GM21619 (cell line): ENCODE data around the gene CNTNAP2.

Experiments used
- ATAC-seq: cut with Tn5 transposase; IDR thresholded peaks from one replicate; pipeline ENCODE4 v1.9.1; 2021; ENCODE audit not compliant: unreplicated experiment

Gene CNTNAP2

DNA sequence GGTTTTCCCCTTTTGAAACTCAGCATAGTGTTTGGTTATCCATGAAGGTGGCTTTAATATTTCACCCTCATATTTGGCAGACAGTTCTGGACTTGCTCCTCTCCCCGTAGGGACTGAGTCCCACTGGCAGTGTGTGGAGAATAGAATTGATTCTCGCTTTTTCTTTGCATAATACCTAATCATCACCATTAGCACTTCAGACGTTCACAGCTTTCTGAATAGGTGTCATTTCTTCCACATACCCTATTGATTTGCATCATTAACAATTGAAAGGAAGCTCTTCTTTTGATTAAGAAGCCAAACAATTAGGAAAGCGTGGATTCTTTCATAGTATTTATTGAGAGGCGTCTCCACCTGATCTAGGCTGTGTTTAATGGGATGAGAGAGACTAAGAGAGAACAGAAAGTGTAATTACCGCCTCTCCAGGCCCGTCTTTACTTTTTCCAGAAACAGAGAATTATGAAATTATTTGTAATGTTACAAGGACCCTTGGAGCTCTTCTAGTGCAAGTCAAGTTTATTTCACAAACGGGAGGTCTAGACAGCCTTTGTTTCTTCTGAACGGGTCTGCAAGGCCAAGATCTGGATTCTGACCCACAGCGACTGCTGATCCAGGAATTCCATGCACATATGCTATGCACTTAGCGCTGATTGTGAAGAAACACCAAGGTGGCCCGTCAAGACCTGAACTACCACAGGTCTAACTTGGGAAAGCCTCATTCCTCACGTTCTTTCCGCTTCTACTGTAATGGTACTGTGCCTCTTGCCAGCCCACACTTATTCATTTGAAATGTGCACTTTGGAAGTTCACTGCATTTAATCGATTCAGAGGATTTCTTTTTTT is 2224.1 kb downstream of the CNTNAP2 start:
- no peak for ATAC-seq

DNA sequence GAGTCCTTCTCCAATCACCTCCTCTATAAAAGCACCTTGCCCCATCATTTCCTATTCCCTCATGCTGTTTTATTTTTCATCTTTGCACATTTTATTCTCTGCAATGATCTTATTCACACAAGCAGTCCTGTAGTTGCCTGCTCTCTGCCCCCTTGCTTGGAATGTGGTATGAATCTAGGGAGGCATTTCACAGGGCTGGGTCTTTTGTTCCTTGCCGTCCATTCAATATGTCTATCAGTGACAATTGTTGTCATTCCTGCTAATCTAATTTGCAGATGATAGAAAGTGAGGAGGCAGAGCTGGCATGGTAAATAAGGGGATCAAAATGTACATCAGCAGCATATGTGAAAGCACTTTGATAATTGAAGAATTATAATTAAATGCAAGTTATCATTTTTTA is 2227.8 kb downstream of the CNTNAP2 start:
- ATAC-seq: no peak

DNA sequence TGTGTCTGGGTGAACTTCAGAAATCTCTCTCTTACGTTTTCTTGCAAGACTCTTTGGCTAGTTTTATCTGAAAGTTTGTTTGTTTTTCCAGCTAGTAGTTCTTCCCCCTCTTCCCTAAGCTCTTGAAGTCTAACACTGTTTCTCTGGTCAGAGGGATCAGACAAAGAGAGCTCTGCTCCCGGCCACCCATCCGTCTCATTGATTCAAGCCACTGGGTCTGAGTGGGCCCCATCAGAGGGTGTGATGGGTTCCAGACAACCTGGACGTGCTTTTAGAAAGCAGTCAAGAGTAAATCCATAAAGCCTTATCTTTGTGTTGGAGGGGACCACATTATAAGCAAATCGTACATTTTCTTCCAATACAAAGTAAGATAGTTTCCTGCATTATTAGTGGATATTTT is 2231.4 kb downstream of the CNTNAP2 start:
- ATAC-seq: no peak

DNA sequence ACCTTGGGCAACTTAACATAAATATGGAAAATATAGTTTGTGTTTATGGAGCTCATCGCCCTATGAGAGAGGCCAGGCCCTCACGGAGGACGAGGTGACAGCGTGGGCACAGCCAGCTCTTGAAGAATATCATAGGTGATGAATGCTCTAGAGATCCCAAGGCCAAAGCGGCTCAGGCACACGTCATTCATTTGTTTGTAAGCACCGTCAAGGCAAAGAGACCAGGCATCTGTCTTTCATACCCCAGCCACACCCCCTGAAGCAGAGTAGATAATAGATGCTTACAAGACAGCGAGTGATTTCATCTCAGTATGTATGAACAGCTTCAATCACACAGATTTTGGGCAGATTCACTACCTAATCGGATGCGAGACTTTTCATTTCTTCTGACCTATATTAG is 2231.9 kb downstream of the CNTNAP2 start:
- ATAC-seq: no peak

DNA sequence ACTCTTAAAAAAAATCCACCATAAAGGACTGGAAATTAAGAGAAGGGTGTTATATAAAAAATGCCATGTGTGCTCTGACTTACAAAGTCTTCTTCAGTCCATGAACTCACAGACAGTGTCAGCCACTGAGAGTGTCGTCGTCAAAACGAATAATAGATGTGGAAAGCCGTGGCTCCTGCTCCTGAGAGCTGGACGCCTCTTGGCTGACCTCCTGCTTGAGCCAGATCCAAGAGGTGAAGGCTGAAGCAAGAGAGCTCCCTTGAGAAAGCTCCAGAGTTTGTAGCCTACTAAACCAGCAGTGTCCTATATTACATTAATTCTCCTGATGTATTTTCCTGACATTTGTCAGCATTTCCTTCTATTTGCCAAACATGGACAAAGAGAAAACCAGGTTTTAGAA is 2239.7 kb downstream of the CNTNAP2 start:
- no peak for ATAC-seq

DNA sequence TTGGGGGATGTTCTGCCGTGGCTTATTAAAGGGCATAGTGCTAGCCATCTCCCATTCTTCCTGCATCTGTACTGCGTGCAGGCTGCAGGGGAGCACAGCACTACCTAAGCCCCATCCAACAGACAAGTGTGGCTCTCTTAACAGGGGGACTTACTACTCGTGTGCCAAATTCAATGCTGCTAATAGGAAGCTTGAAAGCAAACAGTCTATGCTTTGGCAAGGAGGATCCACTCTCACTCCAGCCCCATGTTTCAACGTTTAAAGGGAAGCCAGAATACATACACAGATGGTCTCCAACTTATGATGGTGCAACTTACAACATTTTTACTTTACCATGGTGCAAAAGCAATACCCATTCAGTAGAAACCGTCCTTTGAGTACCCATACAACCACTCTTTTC is 2245.9 kb downstream of the CNTNAP2 start:
- ATAC-seq: no peak

DNA sequence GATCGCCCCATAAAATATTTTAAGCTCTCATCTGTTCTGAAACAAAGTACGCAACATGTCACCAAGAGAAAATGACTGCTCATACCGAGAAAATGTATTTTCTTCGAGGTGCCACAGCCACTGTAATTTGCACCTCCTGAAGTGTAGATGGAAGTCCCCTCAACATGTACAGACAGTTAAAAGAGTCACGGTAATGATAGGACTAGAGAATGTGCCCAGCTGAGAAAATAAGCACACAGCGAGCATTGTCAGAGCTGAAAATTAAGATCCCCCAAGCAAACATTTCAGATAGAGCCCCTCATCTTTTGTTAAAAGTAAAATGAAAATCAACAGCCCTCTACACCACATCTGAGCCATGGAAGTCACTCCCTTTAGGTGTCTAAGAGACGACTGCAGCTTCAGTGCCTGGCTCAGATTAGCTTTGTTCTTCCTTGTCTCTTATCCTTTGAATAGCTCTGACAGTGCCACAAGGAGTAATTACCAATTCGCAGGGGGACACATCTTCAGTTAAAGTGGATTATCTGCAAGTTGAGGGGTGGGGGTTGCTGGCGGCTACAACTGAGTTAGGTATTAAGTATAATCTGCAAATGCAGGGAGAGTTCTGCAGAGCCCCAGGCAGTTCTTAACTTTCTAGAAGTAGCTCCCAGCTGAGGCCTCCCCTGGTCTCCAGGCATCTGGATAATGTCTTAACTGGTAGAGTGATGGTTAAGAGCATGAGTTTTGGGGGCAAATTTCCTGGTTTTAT is 2251.3 kb downstream of the CNTNAP2 start:
- no peak for ATAC-seq

DNA sequence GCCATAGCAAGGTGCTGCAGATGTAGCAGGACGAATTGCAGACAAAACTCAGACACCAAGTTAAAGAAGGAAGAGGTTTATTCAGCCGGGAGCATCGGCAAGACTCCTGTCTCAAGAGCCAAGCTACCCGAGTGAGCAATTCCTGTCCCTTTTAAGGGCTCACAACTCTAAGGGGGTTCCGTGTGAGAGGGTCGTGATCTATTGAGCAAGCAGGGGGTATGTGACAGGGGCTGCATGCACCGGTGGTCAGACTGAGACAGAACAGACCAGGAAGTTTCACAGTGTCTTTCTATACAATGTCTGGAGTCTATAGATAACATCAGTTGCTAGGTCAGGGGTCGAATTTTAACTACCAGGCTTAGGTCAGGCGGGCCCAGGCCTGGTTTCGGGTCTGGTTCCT is 2252.0 kb downstream of the CNTNAP2 start:
- ATAC-seq: no peak

DNA sequence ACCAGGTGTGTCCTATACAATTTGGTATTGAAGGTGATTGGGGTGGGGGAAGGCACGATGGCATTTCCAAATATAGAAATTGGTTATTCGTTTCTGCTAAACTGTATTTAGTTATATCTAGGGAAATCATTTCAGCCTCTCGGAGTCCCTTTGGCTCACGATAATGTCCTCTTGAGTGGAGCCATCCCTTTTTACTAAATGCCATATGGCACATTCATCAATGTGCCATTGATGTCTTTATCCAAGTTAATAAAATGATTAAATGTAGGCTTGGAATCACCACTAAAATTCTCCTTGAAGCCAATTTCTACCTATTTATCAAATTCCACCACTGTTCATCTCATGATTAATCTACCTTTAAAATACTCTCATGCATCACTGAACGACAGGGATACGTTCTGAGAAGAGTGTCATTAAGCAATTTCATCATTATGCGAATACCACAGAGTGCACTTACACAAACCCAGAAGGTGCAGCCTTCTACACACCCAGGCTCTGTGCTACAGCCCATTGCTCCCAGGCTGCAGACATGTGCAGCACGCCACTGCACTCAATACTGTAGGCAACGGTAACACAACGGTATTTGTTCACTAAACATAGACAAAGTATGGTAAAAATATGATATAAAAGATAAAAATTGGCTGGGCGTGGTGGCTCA is 2254.8 kb downstream of the CNTNAP2 start:
- no peak for ATAC-seq

DNA sequence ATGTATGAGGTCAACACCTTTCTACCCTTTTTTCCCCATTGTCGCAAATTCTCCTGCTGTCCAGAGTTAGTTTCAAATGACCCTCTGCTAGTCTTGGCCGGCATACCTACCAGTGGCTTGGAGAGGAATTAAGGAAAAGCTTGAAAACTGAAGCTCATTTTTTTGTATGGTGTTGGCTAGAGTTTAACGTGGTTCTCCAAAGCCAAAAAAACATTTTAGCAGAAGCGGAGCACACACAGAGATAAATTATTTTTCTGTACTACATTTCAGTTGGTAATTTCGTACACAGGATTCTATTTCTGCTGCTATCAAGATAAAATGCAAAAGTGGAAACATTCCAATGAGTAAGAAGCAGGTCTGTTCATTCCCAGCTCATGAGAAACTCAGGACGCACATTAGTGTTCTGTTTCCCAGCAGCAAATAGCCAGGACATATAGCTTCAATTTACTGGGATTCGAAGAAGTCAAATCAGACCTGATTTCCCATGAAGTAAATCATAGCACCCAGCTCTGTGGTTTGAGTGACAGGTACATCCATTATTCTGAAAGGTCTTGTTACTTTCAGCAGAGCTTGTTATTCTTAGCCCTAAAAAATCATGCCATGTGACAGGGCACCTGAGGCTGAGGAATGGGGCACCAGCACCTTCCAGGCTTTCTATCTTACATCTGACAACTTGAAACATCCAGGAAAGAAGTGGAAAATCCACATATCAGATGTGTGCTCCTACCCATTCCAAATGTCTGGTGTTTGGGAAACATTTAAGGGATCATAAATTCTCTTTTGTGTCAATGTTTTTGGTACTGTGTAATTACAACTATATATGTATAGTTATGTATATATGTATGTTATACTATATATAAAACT is 2258.0 kb downstream of the CNTNAP2 start:
- ATAC-seq: no peak

DNA sequence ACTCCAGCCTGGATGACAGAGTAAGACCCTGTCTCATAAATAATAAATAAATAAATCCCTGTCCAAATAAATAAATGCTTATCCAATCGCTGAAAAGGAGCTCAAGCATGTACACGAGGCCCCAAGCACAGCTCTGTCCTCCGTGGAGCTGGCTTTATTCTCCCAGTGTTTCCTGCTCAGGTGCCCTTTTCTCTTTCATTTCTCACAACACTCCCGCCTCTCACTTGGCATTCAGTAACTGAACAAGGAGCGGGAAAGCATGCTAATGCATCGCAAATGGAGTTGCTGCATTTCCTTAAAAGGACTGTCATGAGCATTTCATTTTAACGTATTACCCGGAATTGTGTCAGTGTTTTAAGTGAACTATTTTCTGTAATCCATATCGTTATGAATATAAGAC is 2263.1 kb downstream of the CNTNAP2 start:
- ATAC-seq: no peak

DNA sequence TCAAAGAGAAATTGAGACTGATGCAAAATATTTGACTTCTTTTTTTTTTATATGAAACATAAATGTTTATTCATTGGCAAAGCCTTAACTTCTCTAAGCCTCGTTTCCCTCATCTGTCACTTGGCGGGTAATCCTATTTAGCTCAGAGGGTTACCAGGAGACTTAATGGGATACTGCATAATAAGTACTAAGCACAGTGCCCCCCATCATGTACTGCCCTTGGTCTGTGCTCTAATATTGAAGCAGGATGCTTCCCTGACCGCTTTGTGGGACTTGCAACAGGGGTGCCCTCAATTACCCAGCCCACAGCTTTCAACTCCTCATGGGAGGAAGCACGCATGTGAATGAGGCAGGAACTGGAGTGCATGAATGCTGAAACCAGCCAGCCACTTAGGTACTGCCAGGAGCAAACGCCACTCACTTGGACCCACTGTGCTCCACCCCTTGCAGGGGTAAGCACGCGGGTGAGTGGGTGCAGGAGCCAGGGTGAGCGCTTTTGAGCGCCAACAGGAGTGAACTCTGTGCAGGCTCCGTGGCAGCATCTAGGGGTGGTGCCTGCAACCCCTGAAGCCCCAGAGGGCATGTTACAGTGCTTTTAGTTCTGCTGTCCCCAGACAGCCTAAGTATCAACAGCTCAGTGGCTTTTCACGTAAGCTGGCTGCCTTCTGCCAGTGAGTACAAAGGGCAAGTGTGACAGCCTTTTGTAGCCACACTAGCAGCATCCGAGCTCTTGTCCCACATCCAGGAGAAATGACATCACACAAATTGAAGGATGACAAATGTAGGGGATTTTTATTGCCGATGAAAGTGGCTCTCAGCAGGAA is 2264.2 kb downstream of the CNTNAP2 start:
- ATAC-seq: no peak

DNA sequence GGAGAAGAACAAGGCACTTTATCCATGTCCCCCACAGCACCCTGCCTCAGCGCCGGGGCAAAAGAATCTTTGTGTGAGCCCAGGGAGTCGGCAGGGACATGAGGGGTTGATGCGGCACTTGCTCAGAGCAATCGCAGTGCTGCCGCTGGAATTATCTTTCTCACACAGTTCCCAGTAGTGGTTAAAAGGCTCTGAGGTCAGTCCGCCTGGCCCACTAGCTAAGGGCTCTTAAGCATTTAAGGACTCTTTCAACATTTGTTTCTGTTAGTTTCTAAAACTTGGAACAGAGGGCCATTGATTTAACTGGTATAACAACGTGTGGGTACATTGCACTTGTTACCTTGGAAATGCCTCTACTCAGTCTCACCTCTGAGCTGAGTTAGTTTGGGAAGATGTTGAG is 2266.0 kb downstream of the CNTNAP2 start:
- ATAC-seq: no peak

DNA sequence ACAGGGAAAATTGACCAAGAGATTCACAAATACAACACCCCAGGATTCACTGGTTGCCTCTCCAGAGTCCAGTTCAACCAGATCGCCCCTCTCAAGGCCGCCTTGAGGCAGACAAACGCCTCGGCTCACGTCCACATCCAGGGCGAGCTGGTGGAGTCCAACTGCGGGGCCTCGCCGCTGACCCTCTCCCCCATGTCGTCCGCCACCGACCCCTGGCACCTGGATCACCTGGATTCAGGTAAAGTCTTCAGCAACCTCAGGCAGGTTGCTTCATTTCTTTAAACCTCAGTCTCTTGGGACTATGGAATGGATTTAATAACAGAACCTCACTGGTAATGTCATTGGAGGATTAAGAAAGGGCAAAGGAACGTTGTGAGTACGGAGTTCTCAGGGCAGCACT is 2267.1 kb downstream of the CNTNAP2 start:
- no peak for ATAC-seq

DNA sequence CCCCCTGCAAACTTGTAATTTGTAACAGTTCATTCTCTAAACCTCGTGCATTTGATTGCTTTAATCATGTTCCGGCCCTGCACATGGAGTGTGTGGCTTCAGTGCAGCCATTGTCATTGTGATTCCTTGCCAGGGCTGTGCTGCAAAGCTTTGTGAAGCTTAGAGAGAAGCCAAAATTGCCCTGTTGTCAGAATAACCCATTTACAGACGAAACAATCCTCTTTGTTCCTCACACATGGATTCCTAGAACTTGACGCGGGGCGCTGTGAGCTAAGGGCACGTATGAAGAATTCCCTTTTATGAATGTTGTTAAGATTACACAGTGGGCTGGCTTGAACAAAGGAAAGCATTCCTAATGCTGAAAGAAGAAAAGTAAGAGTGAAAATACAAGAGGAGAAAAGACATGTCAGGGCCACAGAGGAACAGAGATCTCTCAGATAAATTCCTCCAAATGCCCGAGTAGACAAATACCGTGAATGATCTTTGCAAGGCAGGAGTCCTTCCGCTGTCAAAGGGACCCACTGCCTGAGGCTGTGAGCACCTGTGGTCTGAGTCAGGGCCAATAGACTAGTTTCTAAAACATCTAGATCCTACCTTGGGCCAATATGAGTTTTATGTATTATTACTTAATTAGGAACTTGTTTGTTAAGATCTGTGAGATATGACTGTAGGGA is 2268.5 kb downstream of the CNTNAP2 start:
- no peak for ATAC-seq

DNA sequence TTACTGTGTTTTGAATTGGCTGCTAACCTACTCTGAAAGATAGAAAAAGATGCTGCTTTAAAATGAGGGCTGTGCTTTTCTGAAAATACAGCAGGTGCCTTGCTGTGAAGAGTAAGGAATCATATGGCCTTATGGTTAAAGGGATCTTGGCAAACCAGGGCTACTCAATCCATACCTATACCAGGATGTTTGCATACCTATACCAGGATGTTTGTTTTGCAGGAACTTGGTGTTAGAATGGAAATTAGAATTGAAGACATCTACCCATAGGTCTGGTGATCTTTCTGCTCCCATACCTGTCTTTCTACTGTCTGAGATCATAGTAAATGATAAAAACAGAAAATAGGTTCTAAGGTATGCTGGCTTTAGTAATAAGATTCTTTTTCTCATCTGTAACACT is 2273.8 kb downstream of the CNTNAP2 start:
- ATAC-seq: no peak

DNA sequence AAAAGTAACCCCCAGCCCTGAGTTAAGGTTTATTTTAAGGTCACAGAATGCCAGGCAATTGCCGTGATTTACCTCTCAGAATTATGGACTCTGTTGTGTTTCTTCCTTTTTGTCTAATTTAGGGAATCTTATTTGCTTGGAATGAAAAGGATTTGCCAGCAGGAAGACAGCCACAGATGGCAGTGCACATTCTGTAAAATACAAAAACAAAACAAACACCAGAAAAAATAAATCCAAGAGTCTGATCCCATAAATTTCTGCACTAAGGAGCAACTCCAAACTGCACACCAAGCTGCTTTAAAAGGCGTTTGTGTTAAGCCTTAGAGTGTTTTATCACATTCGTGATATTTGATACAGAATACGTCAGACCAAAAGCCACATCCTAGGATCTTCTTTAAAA is 2275.0 kb downstream of the CNTNAP2 start:
- no peak for ATAC-seq

DNA sequence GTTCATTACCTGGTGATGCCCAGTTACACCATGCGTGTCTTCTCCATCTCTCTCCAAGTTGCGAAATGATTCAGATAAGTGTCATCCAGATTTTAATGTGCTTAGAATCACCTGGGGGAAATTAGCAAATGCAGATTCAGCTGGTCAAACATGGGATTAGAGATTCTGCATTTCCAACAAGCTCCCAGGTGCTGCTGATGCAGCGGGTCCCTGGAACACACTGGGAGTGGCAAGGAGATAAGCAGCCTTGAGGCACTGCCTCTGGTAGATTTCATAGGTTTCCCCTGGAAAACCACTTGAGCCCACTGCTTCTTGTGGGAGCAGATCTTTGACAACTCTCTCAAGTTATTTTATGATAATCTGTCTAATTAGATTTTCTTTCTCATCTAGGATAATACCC is 2278.0 kb downstream of the CNTNAP2 start:
- no peak for ATAC-seq

DNA sequence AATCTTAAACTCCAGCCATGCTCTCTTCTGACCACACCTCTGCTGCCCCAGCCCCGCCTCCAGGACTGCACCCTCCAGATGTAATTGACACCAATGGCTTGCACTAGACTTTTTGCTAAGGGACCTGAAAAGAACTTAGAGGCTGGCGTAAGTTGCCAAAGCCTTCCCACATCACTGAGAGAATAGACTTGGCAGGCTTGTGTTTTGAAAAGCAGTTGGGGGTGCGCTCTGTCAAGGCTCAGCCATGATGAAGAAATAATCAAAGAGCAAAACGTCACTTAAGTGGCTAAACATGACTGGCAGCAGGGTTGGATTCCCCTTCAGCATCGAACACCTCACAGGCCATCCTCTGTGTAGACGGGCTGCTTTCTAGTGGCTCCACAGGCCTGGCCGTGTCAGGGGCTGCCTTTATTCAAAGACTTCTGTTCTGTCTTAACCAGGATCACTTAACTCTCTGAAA is 2278.8 kb downstream of the CNTNAP2 start:
- ATAC-seq: no peak
